ENCODE results near the gene LRP11.

DNA sequence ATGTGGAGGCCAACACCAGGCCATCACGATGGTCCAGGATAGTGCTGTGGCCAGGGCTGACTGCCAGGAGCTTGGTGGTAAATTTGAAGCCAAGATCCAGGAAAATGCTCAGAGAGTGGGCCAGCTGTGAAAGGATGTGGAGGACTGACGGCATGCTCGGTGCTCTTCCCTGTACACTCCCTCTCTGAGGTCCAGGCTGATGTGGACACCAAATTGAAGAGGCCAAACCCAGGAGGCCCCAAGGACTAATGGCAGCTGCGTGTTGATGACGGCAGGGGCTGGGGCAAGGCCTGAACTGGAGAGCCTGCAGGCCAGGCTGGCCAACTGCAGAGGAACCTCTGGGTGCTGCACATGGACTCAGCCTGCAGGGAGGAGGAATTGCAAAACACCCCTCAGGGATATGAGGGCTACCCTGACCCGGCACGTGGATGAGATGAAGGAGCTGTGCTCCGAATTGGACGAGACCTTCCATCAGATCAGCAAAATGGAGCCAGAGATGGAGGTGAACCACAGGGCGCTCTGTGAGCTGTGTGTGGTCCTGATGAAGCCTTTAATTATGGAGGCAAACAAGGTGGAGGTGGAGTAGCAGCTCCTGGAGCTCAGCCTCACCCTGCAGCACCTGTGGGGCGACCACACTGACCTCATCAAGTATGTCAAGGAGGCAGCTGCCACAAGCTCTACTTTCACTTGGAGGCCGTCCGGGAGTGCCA is 40.7 kb upstream of the LRP11 start:
- TF ChIP-seq, protein P1, sequence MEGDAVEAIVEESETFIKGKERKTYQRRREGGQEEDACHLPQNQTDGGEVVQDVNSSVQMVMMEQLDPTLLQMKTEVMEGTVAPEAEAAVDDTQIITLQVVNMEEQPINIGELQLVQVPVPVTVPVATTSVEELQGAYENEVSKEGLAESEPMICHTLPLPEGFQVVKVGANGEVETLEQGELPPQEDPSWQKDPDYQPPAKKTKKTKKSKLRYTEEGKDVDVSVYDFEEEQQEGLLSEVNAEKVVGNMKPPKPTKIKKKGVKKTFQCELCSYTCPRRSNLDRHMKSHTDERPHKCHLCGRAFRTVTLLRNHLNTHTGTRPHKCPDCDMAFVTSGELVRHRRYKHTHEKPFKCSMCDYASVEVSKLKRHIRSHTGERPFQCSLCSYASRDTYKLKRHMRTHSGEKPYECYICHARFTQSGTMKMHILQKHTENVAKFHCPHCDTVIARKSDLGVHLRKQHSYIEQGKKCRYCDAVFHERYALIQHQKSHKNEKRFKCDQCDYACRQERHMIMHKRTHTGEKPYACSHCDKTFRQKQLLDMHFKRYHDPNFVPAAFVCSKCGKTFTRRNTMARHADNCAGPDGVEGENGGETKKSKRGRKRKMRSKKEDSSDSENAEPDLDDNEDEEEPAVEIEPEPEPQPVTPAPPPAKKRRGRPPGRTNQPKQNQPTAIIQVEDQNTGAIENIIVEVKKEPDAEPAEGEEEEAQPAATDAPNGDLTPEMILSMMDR (IDR thresholded peaks at IDR 0.05): no peak
- no peak for TF ChIP-seq POLR2A (IDR thresholded peaks at IDR 0.05)

Data from adrenal gland (tissue), 5 donors.